Stimulated activated CD4-positive, alpha-beta T cell treated with anti-CD3 and anti-CD28 coated beads, Interleukin-12 subunit alpha, Interleukin-12 subunit beta, amount 100 ng/mL, for 24 hours (primary cell): ENCODE data around the gene FNDC4.
A peak's percentile ranks its signal among the peaks of the same experiment; 100 is the strongest.

Source experiments
- DNase-seq, 2 experiments: peaks; one replicate each; pipeline ENCODE4 v3.0.0-alpha.2; 2020; ENCODE audit warnings: low read depth in 2 of 2

The FNDC4 gene

DNA sequence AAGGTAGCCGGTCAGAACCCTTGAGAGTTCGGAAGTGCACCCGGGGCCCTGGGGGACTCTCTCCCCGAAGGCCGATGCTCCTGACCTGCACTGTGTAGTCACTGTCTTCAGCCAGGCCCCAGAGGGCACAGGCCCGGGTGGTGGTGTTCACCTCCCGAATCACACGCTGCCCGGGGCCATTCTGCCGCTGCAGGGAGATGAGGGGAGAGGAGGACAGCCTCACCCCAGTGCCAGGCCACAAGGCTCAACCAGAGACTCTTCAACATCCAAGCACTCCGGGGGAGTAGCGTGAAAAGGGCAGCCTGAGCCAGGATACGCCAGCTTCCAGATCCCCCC, 1.1 kb downstream of the FNDC4 start:
- DNase-seq = no peak

DNA sequence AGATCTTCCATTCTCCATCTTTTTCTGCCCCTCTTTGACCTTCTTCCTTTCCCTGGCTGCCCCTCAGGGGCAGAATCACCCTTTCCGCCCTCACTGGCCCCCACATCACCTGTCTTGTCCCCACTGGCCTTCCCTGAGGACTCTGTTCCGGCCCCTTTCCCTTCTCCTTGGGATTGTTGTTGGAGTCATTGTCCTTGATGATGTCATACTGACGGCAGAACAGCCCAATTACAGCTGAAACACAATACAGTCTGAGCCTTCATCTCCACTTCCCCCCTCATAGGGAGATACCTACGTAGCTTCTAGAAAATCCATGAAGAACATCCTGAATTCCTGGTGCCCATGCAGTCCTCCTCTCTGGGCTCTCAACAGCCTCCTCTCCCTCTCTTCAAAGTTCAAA, 2.4 kb downstream of the FNDC4 start:
- DNase-seq = no peak

DNA sequence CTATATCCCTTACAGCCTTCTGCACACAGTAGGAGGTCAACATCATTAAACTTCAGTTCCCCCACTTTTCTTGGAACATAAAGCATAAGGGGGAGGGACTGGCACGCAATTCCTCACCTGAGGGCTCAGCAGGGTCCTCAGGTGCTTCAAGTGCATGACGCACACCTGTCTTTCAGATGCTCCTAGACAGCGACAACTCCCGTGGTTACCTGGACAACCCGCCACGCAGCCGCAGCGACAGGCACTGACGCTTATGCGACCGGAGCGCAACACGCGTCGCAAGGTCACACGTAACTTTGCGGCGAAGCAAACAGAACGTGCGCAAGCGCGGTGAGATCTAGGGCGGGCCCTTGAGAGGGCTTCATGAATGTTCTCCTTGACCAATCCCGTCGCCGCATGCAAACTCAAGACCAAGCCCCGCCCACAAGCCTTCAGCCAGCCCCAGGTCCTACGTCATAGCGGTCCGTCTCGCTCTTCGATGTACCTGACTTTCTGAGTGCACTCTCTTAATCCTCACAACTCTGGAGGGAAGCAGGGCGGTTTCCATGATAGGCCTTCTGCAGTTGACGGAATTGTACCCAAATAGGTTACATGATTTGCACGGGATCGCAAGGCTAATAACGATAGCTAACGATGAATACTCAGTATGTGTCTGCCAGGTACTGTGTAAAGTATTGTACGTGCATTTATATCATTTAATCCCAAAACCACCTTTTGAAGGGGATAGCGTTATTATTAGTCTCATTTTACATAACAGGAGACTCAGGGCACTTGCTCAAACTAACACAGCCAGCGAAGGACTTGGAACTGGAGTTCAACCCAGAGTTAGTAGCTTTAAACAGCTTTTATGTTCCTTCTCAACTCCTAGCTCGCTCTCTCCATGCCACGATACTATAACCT, 5.3 kb downstream of the FNDC4 start, which contains the start of gene IFT172:
Gene IFT172 (minus strand): TSS at position 246 of the 900 bp plus-strand sequence. CDS start 90 bp downstream, at position 156.
- peak; percentile 95 to 99 for DNase-seq

DNA sequence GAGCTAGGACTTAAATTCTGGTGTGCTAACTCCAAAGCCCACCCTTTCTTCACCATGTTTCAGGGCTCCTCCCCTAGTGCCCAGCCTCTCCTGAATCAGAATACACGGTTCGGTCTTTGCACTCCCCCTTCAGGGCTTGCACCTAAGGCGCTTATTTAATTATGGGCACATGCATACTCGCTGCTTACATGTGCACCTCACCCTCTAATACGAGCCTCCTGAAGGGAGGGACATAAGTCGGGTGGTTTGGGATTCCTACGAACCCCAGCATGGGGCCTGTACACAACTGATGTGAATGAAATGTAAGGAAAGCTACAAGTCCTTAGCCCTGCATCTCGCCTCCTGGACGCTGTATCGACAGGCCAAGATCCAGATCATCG, 5.9 kb downstream of the FNDC4 start:
- DNase-seq = no peak

- DNase-seq = no peak
Observed at GRCh38 chr2:27485496-27485895, 9.5 kb downstream of the FNDC4 start.

- DNase-seq = no peak
Observed at GRCh38 chr2:27471961-27472360, 23.0 kb downstream of the FNDC4 start.

- no peak for DNase-seq
Observed at GRCh38 chr2:27464443-27464842, 30.6 kb downstream of the FNDC4 start.

DNA sequence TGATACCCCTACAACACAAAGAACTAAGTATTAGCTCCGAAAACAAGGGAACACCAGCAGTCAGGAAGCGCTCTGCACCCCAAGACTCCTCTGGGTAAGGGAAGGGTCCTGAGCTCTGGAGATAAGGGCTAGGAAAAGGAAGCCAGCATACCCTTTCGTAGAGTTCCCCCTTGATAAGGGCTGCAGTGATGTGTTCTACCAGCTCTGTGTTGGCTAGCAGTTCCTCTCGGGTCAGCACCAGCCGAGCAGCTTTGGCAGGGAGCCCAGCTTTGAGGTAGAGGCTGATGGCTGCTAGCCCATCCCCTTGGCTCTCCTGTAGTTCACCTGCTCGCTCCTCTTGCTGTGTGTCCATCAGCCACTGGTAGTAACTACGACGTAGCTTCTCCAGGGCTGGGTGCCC, 33.9 kb downstream of the FNDC4 start:
- DNase-seq = no peak

- no peak for DNase-seq
Observed at GRCh38 chr2:27453968-27454367, 41.0 kb downstream of the FNDC4 start.

DNA sequence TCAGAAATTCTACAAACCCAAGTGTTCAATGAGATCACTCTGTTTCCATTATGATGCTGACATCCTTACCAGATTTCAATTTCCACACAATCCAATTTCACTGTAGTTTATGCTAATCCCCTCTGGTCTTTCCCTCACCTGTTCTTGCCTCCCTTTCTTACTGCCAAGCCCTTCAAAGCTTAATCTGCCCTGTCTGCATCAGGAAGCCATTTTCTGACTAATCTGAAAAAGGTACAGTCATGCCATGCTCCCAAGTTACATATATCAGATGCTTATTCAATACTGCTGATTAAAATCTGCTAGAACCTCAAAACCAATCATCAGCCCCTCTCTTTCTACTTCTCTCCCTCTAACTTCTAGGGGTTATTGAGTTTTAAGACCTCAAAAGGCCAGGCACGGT, 43.9 kb downstream of the FNDC4 start:
- DNase-seq = no peak

- DNase-seq = no peak
Observed at GRCh38 chr2:27448381-27448780, 46.6 kb downstream of the FNDC4 start.

DNA sequence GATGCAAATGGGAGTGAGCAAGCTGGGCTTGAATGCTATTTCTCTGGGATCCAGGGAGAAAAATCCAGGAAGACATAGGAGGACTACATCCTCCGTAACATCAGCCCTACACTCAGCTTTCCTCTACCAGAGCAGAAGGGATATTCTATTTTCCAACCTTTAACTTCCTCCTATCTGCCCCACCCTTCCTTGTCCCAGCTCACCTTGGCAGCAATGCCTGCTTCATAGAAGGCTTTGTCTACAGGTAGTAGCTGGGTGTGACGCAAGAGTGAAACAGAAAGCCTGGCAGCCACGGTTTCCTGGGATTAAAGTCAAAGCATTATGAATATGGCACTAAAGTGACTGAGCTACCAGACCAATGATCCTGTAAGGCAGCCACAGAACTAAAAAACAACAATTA, 48.9 kb downstream of the FNDC4 start:
- DNase-seq = no peak

DNA sequence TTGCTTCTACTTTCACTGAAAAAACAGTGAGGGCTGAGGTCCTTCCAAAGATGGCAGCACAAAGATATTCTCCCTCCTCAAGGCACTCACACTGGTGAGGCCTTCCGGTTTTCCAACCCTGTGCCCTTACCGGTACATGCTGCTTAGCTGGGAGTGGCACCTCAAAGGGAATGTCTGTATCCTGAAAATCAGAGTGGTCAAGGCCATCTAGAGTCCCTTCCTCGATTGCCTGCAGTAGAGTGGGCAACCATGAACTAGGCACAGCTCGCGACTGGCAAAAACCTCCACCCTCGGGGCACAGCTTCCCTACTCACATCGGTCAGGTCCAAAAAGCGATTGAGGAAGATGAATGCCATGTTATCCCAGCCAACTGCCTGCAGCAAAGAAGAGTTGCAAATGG, 49.4 kb downstream of the FNDC4 start:
- DNase-seq = no peak

- no peak for DNase-seq
Observed at GRCh38 chr2:27445155-27445554, 49.8 kb downstream of the FNDC4 start.

DNA sequence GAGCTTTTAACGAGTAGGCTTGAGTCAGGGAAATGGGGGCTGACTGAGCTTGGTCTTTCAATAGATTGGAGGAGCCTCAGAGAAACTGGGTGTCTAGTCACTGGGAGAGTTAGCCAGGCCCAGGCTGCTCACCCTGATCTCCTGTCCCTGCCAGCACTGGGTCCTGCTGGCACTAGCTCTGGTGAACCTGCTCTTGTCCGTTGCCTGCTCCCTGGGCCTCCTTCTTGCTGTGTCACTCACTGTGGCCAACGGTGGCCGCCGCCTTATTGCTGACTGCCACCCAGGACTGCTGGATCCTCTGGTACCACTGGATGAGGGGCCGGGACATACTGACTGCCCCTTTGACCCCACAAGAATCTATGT, 52.1 kb downstream of the FNDC4 start:
- DNase-seq = no peak

DNA sequence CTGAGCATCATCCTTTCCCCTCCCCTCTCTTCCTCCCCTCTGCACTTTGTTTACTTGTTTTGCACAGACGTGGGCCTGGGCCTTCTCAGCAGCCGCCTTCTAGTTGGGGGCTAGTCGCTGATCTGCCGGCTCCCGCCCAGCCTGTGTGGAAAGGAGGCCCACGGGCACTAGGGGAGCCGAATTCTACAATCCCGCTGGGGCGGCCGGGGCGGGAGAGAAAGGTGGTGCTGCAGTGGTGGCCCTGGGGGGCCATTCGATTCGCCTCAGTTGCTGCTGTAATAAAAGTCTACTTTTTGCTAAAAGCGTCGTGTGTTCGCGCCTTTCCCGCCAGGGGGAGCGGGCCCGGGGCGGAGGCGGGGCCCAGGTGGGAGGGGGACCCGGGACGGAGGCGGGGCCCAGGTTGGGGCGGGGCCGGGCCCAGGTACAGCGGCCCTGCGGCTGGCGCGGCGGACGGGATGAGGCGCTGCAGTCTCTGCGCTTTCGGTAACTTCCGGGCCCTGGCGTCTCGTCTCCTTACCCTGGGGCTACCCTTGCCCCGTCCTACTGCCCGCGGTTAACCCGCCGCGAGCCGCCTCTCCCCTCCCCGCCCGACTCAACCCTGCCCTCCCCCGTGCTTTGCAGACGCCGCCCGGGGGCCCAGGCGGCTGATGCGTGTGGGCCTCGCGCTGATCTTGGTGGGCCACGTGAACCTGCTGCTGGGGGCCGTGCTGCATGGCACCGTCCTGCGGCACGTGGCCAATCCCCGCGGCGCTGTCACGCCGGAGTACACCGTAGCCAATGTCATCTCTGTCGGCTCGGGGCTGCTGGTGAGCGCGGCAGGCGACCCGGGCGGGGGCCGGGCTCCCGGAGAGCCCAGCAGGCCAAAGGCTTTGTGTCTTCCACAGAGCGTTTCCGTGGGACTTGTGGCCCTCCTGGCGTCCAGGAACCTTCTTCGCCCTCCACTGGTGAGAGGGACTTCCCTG, 52.8 kb downstream of the FNDC4 start, which contains the start of gene KRTCAP3:
Gene KRTCAP3 (plus strand): TSS at position 424 of the 962 bp plus-strand sequence. CDS start 32 bp downstream, at position 456.
- peak in 1 of 2 experiments; percentile 12 for DNase-seq
